AG09319 (cell line): ENCODE measurements around the gene PLPPR2.
A peak's percentile ranks its signal among the peaks of the same experiment; 100 is the strongest.
"Not testable (repeated sequence)": the region's sequence is repeated elsewhere in the genome, so short reads cannot be mapped to it uniquely, and the experiment has no call there.

Experiments
- DNase-seq: peaks from one replicate; pipeline ENCODE4 v3.0.0-alpha.2; 2010; ENCODE audit warnings: low read depth; ENCODE audit errors: extremely low read depth
- TF ChIP-seq, protein P1 (sequence below): IDR thresholded peaks from 2 replicates; pipeline ENCODE4 v1.5.1; 2011; ENCODE audit warnings: low read depth, mild to moderate bottlenecking, inconsistent platforms, low read length, moderate library complexity

The PLPPR2 gene

GRCh38 chr19:11345122-11345803 lies 10.0 kb upstream of the PLPPR2 start:
- TF ChIP-seq, protein P1, sequence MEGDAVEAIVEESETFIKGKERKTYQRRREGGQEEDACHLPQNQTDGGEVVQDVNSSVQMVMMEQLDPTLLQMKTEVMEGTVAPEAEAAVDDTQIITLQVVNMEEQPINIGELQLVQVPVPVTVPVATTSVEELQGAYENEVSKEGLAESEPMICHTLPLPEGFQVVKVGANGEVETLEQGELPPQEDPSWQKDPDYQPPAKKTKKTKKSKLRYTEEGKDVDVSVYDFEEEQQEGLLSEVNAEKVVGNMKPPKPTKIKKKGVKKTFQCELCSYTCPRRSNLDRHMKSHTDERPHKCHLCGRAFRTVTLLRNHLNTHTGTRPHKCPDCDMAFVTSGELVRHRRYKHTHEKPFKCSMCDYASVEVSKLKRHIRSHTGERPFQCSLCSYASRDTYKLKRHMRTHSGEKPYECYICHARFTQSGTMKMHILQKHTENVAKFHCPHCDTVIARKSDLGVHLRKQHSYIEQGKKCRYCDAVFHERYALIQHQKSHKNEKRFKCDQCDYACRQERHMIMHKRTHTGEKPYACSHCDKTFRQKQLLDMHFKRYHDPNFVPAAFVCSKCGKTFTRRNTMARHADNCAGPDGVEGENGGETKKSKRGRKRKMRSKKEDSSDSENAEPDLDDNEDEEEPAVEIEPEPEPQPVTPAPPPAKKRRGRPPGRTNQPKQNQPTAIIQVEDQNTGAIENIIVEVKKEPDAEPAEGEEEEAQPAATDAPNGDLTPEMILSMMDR: no peak
- DNase-seq: no peak

DNA sequence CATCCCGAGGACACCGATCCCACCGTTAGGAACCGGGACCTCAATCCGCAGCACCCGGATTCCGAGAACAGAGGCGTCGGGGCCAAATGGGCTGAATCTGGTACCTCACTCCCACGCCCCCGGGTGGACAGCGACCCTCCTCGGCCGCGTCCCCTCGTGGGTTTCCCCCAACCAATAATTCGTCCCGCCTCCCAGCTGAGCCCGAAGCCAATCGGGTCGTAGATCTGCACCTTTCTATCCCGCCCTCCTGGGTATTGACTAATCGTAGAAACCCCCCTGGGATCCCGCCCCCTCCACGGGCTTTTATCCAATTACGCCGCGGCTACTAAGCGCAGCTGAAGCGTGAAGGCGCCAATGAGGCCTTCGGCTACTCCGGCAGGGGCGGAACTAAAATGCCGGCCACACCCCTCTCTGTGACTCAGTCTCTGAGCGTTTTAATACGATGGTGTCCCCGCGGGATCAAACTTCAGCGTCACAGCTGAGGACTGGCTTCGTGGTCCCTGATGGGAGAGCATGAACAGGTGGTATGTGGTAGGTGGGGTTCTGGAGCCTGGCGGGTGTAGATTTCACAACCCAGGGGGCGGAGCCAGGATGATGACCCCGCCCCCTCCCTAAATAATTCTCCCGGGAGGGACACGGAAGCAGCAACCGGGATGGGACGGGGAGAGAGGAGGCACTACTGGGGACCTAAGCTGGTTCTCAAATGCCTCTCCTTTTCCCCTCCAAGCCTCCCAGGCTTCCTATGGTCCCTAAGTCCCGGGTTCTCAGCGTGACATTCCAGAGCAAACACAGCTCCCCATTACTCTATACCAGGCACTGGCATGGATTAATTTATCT lies 8.9 kb upstream of the PLPPR2 start, which contains the start of the genes CCDC159 and TMEM205:
Gene CCDC159, plus strand, starts transcription at position 416 of the 837 bp plus-strand sequence. Its CDS starts 88 bp downstream, at position 504.
Gene TMEM205, minus strand, starts transcription at position 165 of the 837 bp plus-strand sequence. CDS start 649 bp downstream, outside the sequence.
- peak; percentile 96 for DNase-seq
- TF ChIP-seq, protein P1: no peak; the same call in 1 of the 2 replicates

GRCh38 chr19:11347546-11348039 lies 7.6 kb upstream of the PLPPR2 start:
- no peak for DNase-seq
- TF ChIP-seq, protein P1: no peak

DNA sequence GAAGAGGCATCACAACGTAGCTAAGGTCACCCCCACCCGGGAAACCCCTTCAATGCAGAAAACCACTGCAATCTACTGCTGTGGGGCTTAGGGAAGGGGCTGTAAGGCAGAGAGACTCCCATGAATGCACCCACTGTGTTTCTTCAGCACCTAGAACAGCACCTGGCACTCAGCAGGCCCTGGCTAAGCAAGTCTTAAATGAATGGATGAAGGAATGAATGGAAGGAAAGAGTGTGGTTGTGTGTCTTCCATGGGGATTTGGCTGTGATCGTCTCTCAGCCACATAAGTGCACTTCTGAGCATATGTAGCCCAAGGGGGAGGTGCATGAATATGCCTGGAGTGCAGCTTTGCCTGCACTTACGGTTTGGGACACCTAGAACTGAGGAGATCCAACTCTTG lies 6.1 kb upstream of the PLPPR2 start:
- TF ChIP-seq, protein P1: no peak
- no peak for DNase-seq

- not testable (repeated sequence) for DNase-seq
Measured at GRCh38 chr19:11354102-11354501, 1.1 kb upstream of the PLPPR2 start.

- TF ChIP-seq, protein P1: no peak
- no peak for DNase-seq
Measured at GRCh38 chr19:11356074-11356397, 804 bp downstream of the PLPPR2 start.

- TF ChIP-seq, protein P1: no peak
- no peak for DNase-seq
Measured at GRCh38 chr19:11356676-11357550, 1.7 kb downstream of the PLPPR2 start.
